ENCODE measurements around the gene MYOG. TPM values are rescaled to one million over a fixed set of nuclear protein-coding genes. Genes with fewer than 3 reads are reported as not detected.

Gene MYOG
- total RNA-seq, 1 experiment from 2014 or later, result not detected

GRCh38 chr1:203035111-203036000 is 50.5 kb downstream of the MYOG start:
- intact Hi-C loops (cut with micrococcal nuclease), result loop anchor here (5.0 kb wide), 1 partner anchor 92 kb away; the partner anchor contains the start of gene ADORA1
- CTCF ChIA-PET, result no interaction called here
- Histone ChIP-seq H3K4me3 (ENCODE audit: low read length) (no peak overlapping the region), H3K36me3 (ENCODE audit: low read depth, low read length) (no peaks in the 10 kb centered on the region; the same call in 1 of the 2 replicates), H3K27ac (ENCODE audit: low read length) (no peak overlapping the region), H3K9me3 (ENCODE audit: low read length) (no peaks in the 10 kb centered on the region), H3K4me1 (ENCODE audit: insufficient read depth, low read length) (peaks cover 11% of the 10 kb centered on the region; the same call in 1 of the 2 replicates), H3K9ac (ENCODE audit: low read length) (no peak overlapping the region), H3F3A (ENCODE audit: low read length, unreplicated experiment) (no peaks in the 10 kb centered on the region), H3K4me2 (ENCODE audit: low read length) (no peak overlapping the region), H3K9me2 (replicated peaks; ENCODE audit: low read length) (no peaks in the 10 kb centered on the region), H3K27me3 (ENCODE audit: low read length) (no peaks in the 10 kb centered on the region), H2AFZ (ENCODE audit: low read length) (no peak overlapping the region), H3K79me2 (ENCODE audit: low read length) (no peaks in the 10 kb centered on the region), H4K20me1 (ENCODE audit: low read length) (no peaks in the 10 kb centered on the region)
- POLR2A ChIA-PET (ENCODE audit: unreplicated experiment), result no interaction called here
- TF ChIP-seq, protein P1, sequence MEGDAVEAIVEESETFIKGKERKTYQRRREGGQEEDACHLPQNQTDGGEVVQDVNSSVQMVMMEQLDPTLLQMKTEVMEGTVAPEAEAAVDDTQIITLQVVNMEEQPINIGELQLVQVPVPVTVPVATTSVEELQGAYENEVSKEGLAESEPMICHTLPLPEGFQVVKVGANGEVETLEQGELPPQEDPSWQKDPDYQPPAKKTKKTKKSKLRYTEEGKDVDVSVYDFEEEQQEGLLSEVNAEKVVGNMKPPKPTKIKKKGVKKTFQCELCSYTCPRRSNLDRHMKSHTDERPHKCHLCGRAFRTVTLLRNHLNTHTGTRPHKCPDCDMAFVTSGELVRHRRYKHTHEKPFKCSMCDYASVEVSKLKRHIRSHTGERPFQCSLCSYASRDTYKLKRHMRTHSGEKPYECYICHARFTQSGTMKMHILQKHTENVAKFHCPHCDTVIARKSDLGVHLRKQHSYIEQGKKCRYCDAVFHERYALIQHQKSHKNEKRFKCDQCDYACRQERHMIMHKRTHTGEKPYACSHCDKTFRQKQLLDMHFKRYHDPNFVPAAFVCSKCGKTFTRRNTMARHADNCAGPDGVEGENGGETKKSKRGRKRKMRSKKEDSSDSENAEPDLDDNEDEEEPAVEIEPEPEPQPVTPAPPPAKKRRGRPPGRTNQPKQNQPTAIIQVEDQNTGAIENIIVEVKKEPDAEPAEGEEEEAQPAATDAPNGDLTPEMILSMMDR (conservative IDR thresholded peaks at IDR 0.05; ENCODE audit: low read depth, low read length), result no peak
- TF ChIP-seq EZH2phosphoT487 (IDR thresholded peaks at IDR 0.05; ENCODE audit: borderline replicate concordance, low read length), result no peak
- TF ChIP-seq EZH2 (IDR thresholded peaks at IDR 0.05; ENCODE audit: low read length, unreplicated experiment), result no peak
- BruUV-seq (replicated peaks), result no TSS peak
- no peak for ATAC-seq
- no peak for DNase-seq

DNA sequence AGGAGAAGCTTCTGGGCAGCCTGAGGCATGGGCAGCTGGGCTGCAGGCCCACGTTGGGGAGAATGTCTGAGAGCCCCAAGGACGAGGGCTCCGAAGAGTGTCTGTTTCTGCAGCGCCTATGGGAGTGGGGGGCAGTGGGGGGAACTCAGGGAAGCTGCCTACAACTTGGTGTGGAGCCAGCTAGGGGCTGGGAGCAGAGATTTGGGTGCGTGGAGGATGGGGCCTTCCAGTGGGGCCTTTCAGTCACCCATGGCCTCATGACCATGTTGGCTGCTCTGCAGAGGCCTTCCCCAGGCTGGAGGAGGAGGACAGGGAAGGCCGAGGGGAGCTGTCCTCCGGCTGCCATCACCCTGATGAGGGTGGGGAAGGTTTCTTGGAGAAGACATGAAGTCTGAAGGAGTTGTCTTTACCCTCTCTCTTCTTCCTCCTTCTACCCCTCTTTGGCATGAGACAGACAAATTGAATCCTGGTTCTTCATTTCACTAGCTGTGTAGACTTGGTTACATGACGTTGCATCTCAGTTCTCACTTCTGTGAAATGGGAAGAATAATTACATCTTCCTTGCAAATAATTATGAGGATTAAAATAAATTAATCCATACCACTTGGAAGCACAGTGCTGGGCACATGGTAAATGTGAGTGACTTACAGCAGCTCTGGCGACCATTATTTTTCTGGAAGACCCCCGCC is 51.2 kb downstream of the MYOG start:
- no TSS peak for BruUV-seq (replicated peaks)
- POLR2A ChIA-PET (ENCODE audit: unreplicated experiment), result no interaction called here
- intact Hi-C loops (cut with micrococcal nuclease), result loop anchor here (5.0 kb wide), 1 partner anchor 93 kb away; the partner anchor contains the start of gene ADORA1
- Histone ChIP-seq H3K79me2 (ENCODE audit: low read length) (no peaks in the 10 kb centered on the region), H2AFZ (ENCODE audit: low read length) (no peak overlapping the region), H3K4me3 (ENCODE audit: low read length) (no peak overlapping the region), H3K27me3 (ENCODE audit: low read length) (no peaks in the 10 kb centered on the region), H3K4me1 (ENCODE audit: insufficient read depth, low read length) (peaks cover 11% of the 10 kb centered on the region; the same call in 1 of the 2 replicates), H3K9me3 (ENCODE audit: low read length) (no peaks in the 10 kb centered on the region), H3K4me2 (ENCODE audit: low read length) (no peak overlapping the region), H3K36me3 (ENCODE audit: low read depth, low read length) (no peaks in the 10 kb centered on the region; the same call in 1 of the 2 replicates), H3F3A (ENCODE audit: low read length, unreplicated experiment) (no peaks in the 10 kb centered on the region), H4K20me1 (ENCODE audit: low read length) (no peaks in the 10 kb centered on the region), H3K9me2 (replicated peaks; ENCODE audit: low read length) (no peaks in the 10 kb centered on the region), H3K9ac (ENCODE audit: low read length) (no peak overlapping the region), H3K27ac (ENCODE audit: low read length) (no peak overlapping the region)
- DNase-seq (no peak), ATAC-seq (no peak)
- CTCF ChIA-PET, result interaction anchor here (1.0 kb wide), 1 partner anchor 232 kb away, joined by 3 read pairs; no protein-coding TSS in a partner anchor
- TF ChIP-seq EZH2 (IDR thresholded peaks at IDR 0.05; ENCODE audit: low read length, unreplicated experiment) (no peak), EZH2phosphoT487 (IDR thresholded peaks at IDR 0.05; ENCODE audit: borderline replicate concordance, low read length) (no peak)
- TF ChIP-seq, protein P1 (conservative IDR thresholded peaks at IDR 0.05; ENCODE audit: low read depth, low read length), result no peak
